Esophagus squamous epithelium (tissue), 5 donors: Measurements from ENCODE around the gene DELE1. TPM values are rescaled to one million over a fixed set of nuclear protein-coding genes. Genes with fewer than 3 reads are reported as not detected.

Experiments used
- DNase-seq: peaks from one replicate; lab custom pipeline; 2025; lab: John Stamatoyannopoulos, UW
- H3K27ac ChIP-seq, 4 donors: fragments of 200-600 bp; sonication (generic); one replicate each; pipeline ENCODE4 v1.5.1; 2016 to 2019; ENCODE audit warnings: mild to moderate bottlenecking in 1 of 4
- H3K27me3 ChIP-seq, 4 donors: fragments of 200-600 bp; sonication (generic); 1 replicate in 3 of 4; 2 replicates in 1 of 4; pipeline versions ENCODE4 v1.5.1 to v1.6.0; 2017 to 2021; ENCODE audit warnings: antibody characterized with exemption in 1 of 4
- H3K36me3 ChIP-seq, 3 donors: fragments of 200-600 bp; sonication (generic); one replicate each; pipeline ENCODE4 v1.5.1; 2016 to 2019
- H3K4me1 ChIP-seq, 3 donors: fragments of 200-600 bp; sonication (generic); one replicate each; pipeline ENCODE4 v1.5.1; 2017 to 2019
- H3K4me3 ChIP-seq, 4 donors: fragments of 200-600 bp; sonication (generic); 1 replicate in 3 of 4; 2 replicates in 1 of 4; pipeline ENCODE4 v1.5.1; 2016 to 2019; ENCODE audit warnings: mild to moderate bottlenecking in 2 of 4, moderate library complexity in 1 of 4
- H3K9me3 ChIP-seq, 3 donors: fragments of 200-600 bp; sonication (generic); one replicate each; pipeline ENCODE4 v1.5.1; 2016 to 2019
- POLR2A ChIP-seq, 4 donors: fragments of 450-650 bp; IDR thresholded peaks; one replicate each; pipeline ENCODE4 v1.6.1; 2017; ENCODE audit warnings: antibody characterized with exemption in 4 of 4, mild to moderate bottlenecking in 4 of 4, moderate library complexity in 3 of 4
- WGBS, 2 donors: methylation state at CpG; one replicate each; pipeline ENCODE4 v1.1.5; 2018; 5-methylcytosine and 5-hydroxymethylcytosine counted together
- intact Hi-C: fragments of 100-400 bp; cut with DNase I; formaldehyde crosslinking; loops from one replicate; pipeline ENCODE4 v1.15.0; 2022
- total RNA-seq, 4 donors: library from RNA; depleted of rRNA; stranded (reverse); fragments of >200 nt; gene quantifications; one replicate each; pipeline ENCODE4 v1.1.0, GENCODE V29; 2016
- TF ChIP-seq, protein P1 (sequence below), 6 experiments: fragments of 450-650 bp in 4 of 6; fragments of 200-600 bp in 2 of 6; sonication (generic) in 2 of 6; IDR thresholded peaks; one replicate each; pipeline ENCODE4 v1.5.1; 2016 to 2019; ENCODE audit warnings: antibody characterized with exemption in 6 of 6, mild to moderate bottlenecking in 4 of 6, moderate library complexity in 4 of 6
- donor health status: DM: yes; HTN: yes; CAD: no.

DELE1 gene
- total RNA-seq, 4 donors from 2014 or later, result 27.3 to 68.5 (median 37.1) TPM

DNA sequence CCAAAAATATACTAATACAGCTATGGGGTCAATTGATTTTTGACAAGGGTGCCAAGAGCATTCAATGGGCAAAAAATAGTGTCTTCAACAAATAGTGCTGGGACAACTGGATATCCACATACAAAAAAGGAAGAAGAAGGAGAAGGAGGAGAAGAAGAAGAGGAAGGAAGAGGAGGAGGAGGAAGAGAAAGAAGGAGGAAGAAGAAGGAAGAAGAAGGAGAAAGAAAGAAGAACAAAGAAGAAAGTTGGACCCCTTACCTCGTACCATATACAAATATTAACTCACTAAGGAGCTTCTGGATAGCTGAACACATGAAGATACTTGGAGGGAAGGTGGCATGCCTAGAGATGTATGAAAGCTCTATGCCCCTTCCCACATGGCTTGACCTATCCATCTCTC is 17.2 kb upstream of the DELE1 start:
- no peak overlapping the region for H3K27ac ChIP-seq
- no peaks in the 10 kb centered on the region for H3K4me1 ChIP-seq
- peaks cover 0 to 11% (median 0%) of the 10 kb centered on the region in 4 donors for H3K27me3 ChIP-seq
- WGBS, 2 donors, result 0 to 32% methylated on average over 1 of the region's 1 CpG
- H3K9me3 ChIP-seq, result no peaks in the 10 kb centered on the region
- intact Hi-C loops, result no loop called here
- TF ChIP-seq POLR2A (IDR thresholded peaks at IDR 0.05), result no peak
- TF ChIP-seq, protein P1, sequence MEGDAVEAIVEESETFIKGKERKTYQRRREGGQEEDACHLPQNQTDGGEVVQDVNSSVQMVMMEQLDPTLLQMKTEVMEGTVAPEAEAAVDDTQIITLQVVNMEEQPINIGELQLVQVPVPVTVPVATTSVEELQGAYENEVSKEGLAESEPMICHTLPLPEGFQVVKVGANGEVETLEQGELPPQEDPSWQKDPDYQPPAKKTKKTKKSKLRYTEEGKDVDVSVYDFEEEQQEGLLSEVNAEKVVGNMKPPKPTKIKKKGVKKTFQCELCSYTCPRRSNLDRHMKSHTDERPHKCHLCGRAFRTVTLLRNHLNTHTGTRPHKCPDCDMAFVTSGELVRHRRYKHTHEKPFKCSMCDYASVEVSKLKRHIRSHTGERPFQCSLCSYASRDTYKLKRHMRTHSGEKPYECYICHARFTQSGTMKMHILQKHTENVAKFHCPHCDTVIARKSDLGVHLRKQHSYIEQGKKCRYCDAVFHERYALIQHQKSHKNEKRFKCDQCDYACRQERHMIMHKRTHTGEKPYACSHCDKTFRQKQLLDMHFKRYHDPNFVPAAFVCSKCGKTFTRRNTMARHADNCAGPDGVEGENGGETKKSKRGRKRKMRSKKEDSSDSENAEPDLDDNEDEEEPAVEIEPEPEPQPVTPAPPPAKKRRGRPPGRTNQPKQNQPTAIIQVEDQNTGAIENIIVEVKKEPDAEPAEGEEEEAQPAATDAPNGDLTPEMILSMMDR (IDR thresholded peaks at IDR 0.05), result no peak
- DNase-seq, result no peak
- no peaks in the 10 kb centered on the region for H3K36me3 ChIP-seq
- H3K4me3 ChIP-seq, result no peak overlapping the region

DNA sequence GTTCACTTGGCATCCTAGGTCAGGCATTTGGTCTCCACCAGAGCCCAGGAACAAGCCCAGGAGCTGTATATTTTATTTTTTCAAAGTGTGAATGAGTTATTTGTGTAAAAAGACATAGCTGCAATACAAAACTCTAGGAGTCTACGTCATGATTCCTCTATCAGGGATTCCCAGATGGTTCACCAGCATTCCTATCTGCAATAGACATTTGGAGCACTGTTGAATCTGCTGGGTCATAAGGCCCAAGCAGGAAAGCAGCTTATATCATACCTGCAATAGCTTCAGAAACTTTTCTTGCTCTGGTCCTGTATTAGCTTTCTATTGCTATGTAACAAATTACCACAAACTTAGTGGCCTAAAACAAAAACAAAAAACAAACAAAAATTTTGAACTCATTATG is 16.7 kb upstream of the DELE1 start:
- H3K9me3 ChIP-seq, result no peaks in the 10 kb centered on the region
- H3K4me3 ChIP-seq, result no peak overlapping the region
- intact Hi-C loops, result no loop called here
- H3K4me1 ChIP-seq, result no peaks in the 10 kb centered on the region
- H3K27ac ChIP-seq, result no peak overlapping the region
- 0% methylated on average over 1 of the region's 1 CpG for WGBS, 2 donors
- H3K27me3 ChIP-seq, result peaks cover 0 to 11% (median 0%) of the 10 kb centered on the region in 4 donors
- DNase-seq, result no peak
- no peak for TF ChIP-seq POLR2A (IDR thresholded peaks at IDR 0.05)
- TF ChIP-seq, protein P1 (IDR thresholded peaks at IDR 0.05), result no peak
- H3K36me3 ChIP-seq, result no peaks in the 10 kb centered on the region

DNA sequence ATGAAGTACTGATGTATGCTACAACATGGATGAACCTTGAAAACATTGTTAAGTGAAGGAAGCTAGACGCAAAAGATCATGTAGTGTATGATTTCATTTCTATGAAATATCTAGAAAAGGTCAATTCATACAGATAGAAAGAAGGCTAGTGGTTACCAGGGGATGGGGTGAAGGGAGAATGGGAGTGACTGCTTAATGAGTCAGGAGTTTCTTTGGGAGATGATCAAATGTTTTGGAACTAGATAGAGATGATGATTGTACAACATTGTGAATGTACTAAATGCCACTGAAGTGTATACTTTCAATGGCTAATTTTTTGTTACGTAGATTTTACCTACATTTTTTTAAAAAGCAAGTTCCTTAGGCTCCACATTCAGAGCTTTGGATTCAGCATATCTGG is 14.9 kb upstream of the DELE1 start:
- WGBS, 2 donors, result 88% methylated on average over 2 of the region's 2 CpGs
- no peak overlapping the region for H3K27ac ChIP-seq
- no peak for DNase-seq
- peaks cover 0 to 4% (median 3%) of the 10 kb centered on the region in 3 donors for H3K4me1 ChIP-seq
- no peak overlapping the region for H3K4me3 ChIP-seq
- no peaks in the 10 kb centered on the region for H3K36me3 ChIP-seq
- H3K9me3 ChIP-seq, result no peaks in the 10 kb centered on the region
- intact Hi-C loops, result no loop called here
- peaks cover 0 to 30% (median 0%) of the 10 kb centered on the region in 4 donors for H3K27me3 ChIP-seq
- TF ChIP-seq, protein P1 (IDR thresholded peaks at IDR 0.05), result no peak
- TF ChIP-seq POLR2A (IDR thresholded peaks at IDR 0.05), result no peak

DNA sequence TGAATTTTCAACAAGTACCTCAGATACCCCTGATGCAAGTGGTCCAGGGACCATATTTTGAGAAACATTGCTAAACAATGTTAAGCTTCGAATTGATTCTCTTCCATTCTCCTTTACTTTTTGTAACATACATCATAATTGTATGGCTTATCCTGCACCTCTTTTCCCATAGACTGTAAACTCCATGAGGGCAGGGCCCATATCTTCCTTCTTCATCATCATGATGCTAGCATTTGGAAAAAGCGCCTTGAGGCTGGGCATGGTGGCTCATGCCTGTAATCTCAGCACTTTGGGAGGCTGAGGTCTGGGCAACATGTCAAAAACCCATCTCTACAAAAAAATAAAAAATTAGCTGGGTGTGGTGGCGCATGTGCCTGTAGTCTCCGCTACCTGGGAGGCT is 14.5 kb upstream of the DELE1 start:
- 77 to 87% methylated on average over 4 of the region's 4 CpGs for WGBS, 2 donors

DNA sequence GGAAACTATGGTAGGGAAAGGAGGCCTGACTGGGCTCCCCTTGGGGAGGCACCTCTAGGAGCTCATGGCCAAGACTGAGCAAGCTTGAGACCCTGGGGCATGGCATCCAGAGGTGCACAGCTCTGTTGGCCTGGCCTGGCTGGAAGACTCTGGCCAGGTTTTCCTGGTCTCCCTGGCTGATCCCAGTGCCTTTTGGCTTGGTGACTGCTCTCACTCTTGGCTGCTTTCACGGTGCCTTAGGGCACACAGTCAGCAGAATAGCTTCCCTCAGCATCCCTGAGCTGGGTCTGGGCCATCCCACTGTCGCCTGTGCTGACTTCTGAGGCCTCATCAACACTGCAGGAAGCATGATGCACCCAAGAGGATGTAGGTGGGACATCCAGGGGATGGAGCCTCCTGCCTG is 13.4 kb upstream of the DELE1 start:
- DNase-seq, result no peak
- Histone ChIP-seq H3K4me1 (peaks cover 0 to 13% (median 9%) of the 10 kb centered on the region in 3 donors), H3K27me3 (peaks cover 0 to 32% (median 0%) of the 10 kb centered on the region in 4 donors), H3K4me3 (no peak overlapping the region), H3K27ac (no peak overlapping the region), H3K9me3 (no peaks in the 10 kb centered on the region), H3K36me3 (no peaks in the 10 kb centered on the region)
- 20% methylated on average over 2 of the region's 2 CpGs; no CpG with 5 or more reads in 1 of the 2 donors for WGBS, 2 donors
- intact Hi-C loops, result no loop called here
- TF ChIP-seq, protein P1 (IDR thresholded peaks at IDR 0.05), result no peak

More for the DNA sequence above, 14.5 kb upstream of the DELE1 start:
- H3K4me3 ChIP-seq, result no peak overlapping the region
- TF ChIP-seq, protein P1 (IDR thresholded peaks at IDR 0.05), result no peak
- TF ChIP-seq POLR2A (IDR thresholded peaks at IDR 0.05), result no peak
- intact Hi-C loops, result no loop called here
- peaks cover 0 to 9% (median 7%) of the 10 kb centered on the region in 3 donors for H3K4me1 ChIP-seq
- no peaks in the 10 kb centered on the region for H3K36me3 ChIP-seq
- no peak for DNase-seq
- H3K9me3 ChIP-seq, result no peaks in the 10 kb centered on the region
- H3K27ac ChIP-seq, result no peak overlapping the region
- H3K27me3 ChIP-seq, result peaks cover 0 to 34% (median 0%) of the 10 kb centered on the region in 4 donors
